ENCODE measurements around the gene CCDC110. TPM values are rescaled to one million over a fixed set of nuclear protein-coding genes. Genes with fewer than 3 reads are reported as not detected.

CCDC110 gene
- total RNA-seq, 1 donor from 2014 or later: 0.75 TPM

- Histone ChIP-seq H3K27ac (no peak overlapping the region), H3K27me3 (no peaks in the 10 kb centered on the region), H3K4me1 (peaks cover 6% of the 10 kb centered on the region), H3K36me3 (peaks cover 76% of the 10 kb centered on the region), H3K9me3 (no peaks in the 10 kb centered on the region), H3K4me3 (no peak overlapping the region)
- TF ChIP-seq, protein P1, sequence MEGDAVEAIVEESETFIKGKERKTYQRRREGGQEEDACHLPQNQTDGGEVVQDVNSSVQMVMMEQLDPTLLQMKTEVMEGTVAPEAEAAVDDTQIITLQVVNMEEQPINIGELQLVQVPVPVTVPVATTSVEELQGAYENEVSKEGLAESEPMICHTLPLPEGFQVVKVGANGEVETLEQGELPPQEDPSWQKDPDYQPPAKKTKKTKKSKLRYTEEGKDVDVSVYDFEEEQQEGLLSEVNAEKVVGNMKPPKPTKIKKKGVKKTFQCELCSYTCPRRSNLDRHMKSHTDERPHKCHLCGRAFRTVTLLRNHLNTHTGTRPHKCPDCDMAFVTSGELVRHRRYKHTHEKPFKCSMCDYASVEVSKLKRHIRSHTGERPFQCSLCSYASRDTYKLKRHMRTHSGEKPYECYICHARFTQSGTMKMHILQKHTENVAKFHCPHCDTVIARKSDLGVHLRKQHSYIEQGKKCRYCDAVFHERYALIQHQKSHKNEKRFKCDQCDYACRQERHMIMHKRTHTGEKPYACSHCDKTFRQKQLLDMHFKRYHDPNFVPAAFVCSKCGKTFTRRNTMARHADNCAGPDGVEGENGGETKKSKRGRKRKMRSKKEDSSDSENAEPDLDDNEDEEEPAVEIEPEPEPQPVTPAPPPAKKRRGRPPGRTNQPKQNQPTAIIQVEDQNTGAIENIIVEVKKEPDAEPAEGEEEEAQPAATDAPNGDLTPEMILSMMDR (IDR thresholded peaks at IDR 0.05): no peak
- intact Hi-C loops (cut with DNase I): no loop called here
- ATAC-seq (no peak), DNase-seq (no peak)
Measured at GRCh38 chr4:185416955-185417354, 54.6 kb downstream of the CCDC110 start.

DNA sequence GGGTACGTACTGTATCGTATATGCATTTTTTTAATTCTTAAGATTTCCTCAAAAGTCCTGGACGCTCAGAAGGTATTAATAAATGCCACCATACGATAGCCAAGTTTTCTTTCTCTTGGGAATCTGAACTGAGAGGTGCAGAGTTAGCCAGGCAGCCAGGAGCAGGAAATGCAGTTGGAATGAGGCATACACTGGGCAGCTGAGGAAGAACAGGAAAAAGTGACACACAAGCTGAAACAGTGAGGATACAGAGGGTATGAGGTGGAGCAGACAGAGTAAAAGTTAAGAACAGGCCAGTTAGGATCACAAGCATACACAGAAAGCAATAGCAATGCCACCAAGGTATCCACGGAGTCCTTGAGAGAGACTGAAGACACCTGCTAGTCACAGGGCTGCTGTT lies 59.1 kb downstream of the CCDC110 start:
- DNase-seq: no peak
- TF ChIP-seq, protein P1 (IDR thresholded peaks at IDR 0.05): no peak
- Histone ChIP-seq H3K4me3 (no peak overlapping the region), H3K9me3 (no peaks in the 10 kb centered on the region), H3K36me3 (peaks cover 73% of the 10 kb centered on the region), H3K27me3 (no peaks in the 10 kb centered on the region), H3K27ac (no peak overlapping the region), H3K4me1 (no peaks in the 10 kb centered on the region)
- intact Hi-C loops (cut with DNase I): no loop called here
- ATAC-seq: no peak

GRCh38 chr4:185411849-185412248 lies 59.7 kb downstream of the CCDC110 start:
- H3K9me3 ChIP-seq: no peaks in the 10 kb centered on the region
- intact Hi-C loops (cut with DNase I): no loop called here
- peak; percentile 36 for ATAC-seq
- H3K36me3 ChIP-seq: peaks cover 68% of the 10 kb centered on the region
- H3K4me1 ChIP-seq: no peaks in the 10 kb centered on the region
- no peak overlapping the region for H3K4me3 ChIP-seq
- no peak overlapping the region for H3K27ac ChIP-seq
- TF ChIP-seq, protein P1 (IDR thresholded peaks at IDR 0.05): no peak
- no peak for DNase-seq
- H3K27me3 ChIP-seq: no peaks in the 10 kb centered on the region

DNA sequence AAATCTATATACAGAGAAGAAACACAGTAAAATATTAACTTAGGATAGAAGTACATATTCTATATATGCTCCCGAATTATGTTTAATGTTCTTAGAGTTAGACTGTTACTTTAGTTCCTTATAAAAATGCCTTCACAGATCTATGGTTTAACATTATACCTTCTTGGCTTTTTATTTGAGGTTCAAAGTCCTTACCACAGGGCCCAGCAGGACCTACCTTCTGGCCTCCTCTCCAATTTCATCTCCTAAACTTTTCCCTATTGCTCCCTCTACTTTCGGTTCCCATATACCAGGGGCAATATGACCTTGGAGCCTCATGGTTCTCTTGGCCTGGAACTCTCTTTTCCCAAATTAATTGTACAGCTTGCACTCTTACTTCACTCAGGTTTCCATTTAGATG lies 63.1 kb downstream of the CCDC110 start:
- ATAC-seq: no peak
- no peaks in the 10 kb centered on the region for H3K4me1 ChIP-seq
- intact Hi-C loops (cut with DNase I): no loop called here
- TF ChIP-seq, protein P1 (IDR thresholded peaks at IDR 0.05): no peak
- no peak for DNase-seq
- H3K4me3 ChIP-seq: no peak overlapping the region
- no peaks in the 10 kb centered on the region for H3K27me3 ChIP-seq
- peaks cover 52% of the 10 kb centered on the region for H3K36me3 ChIP-seq
- H3K9me3 ChIP-seq: no peaks in the 10 kb centered on the region
- H3K27ac ChIP-seq: no peak overlapping the region

GRCh38 chr4:185405296-185405999 lies 66.1 kb downstream of the CCDC110 start:
- Histone ChIP-seq H3K27ac (no peak overlapping the region), H3K4me3 (no peak overlapping the region), H3K9me3 (no peaks in the 10 kb centered on the region), H3K4me1 (no peaks in the 10 kb centered on the region), H3K27me3 (no peaks in the 10 kb centered on the region), H3K36me3 (peaks cover 67% of the 10 kb centered on the region)
- TF ChIP-seq, protein P1 (IDR thresholded peaks at IDR 0.05): no peak
- DNase-seq (no peak), ATAC-seq (no peak)
- intact Hi-C loops (cut with DNase I): no loop called here

DNA sequence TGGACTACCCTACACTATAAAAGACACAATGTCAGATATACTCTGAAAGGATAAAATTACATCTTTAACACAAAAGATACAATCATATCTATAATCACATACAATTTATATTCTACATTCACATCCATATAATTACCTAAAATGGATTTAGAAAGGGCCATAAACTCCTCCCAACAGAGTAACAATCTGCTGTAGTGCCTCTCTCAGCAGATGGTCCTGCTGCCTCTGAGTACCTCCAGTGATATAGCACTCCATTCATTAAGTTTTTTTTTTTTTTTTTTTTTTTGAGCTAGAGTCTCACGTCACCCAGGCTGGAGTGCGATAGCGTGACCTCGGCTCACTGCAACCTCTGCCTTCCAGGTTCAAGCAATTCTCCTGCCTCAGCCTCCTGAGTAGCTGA lies 67.5 kb downstream of the CCDC110 start:
- Histone ChIP-seq H3K9me3 (no peaks in the 10 kb centered on the region), H3K4me3 (no peak overlapping the region), H3K27ac (no peak overlapping the region), H3K4me1 (no peaks in the 10 kb centered on the region), H3K36me3 (peaks cover 71% of the 10 kb centered on the region), H3K27me3 (no peaks in the 10 kb centered on the region)
- no peak for ATAC-seq
- TF ChIP-seq, protein P1 (IDR thresholded peaks at IDR 0.05): no peak
- DNase-seq: no peak
- intact Hi-C loops (cut with DNase I): no loop called here
